ENCODE results near the gene CAMSAP1. TPM values are rescaled to one million over a fixed set of nuclear protein-coding genes. Genes with fewer than 3 reads are reported as not detected.

Gene CAMSAP1
- total RNA-seq, 2 experiments from 2014 or later, result 20.2 to 27.0 TPM

DNA sequence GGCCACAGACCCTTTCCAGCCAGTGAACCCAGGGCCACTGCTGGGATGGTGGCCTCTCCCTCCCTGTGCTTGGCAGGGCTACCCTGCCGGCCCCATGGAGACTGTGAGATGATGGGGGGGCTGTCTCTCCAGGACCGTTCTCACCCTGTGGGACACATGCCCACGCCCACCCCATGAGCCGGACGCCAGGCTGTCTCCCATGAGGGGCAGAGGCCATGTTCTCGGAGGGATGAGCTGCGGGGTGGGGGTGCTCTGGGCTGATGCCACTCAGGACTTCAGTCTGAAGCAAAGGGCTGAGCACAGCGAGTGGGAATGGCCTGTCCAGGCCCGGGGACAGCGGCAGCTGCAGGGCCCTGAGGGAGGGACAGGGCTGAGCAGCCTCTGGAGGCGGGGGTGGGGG, 116.5 kb downstream of the CAMSAP1 start:
- Mint-ChIP-seq H3K9me3 (no peaks in the 10 kb centered on the region), H3K4me3 (no peak overlapping the region), H3K36me3 (ENCODE audit: low read depth) (no peaks in the 10 kb centered on the region), H3K4me1 (ENCODE audit: low read depth) (no peaks in the 10 kb centered on the region), H3K27ac (no peak overlapping the region), H3K27me3 (no peaks in the 10 kb centered on the region)
- ATAC-seq (no peak), DNase-seq (no peak)
- TF ChIP-seq, protein P1, sequence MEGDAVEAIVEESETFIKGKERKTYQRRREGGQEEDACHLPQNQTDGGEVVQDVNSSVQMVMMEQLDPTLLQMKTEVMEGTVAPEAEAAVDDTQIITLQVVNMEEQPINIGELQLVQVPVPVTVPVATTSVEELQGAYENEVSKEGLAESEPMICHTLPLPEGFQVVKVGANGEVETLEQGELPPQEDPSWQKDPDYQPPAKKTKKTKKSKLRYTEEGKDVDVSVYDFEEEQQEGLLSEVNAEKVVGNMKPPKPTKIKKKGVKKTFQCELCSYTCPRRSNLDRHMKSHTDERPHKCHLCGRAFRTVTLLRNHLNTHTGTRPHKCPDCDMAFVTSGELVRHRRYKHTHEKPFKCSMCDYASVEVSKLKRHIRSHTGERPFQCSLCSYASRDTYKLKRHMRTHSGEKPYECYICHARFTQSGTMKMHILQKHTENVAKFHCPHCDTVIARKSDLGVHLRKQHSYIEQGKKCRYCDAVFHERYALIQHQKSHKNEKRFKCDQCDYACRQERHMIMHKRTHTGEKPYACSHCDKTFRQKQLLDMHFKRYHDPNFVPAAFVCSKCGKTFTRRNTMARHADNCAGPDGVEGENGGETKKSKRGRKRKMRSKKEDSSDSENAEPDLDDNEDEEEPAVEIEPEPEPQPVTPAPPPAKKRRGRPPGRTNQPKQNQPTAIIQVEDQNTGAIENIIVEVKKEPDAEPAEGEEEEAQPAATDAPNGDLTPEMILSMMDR (IDR thresholded peaks at IDR 0.05), result no peak
- ChIA-PET CTCF (no interaction called here), POLR2A (no interaction called here)
- intact Hi-C loops (cut with micrococcal nuclease), result no loop called here

DNA sequence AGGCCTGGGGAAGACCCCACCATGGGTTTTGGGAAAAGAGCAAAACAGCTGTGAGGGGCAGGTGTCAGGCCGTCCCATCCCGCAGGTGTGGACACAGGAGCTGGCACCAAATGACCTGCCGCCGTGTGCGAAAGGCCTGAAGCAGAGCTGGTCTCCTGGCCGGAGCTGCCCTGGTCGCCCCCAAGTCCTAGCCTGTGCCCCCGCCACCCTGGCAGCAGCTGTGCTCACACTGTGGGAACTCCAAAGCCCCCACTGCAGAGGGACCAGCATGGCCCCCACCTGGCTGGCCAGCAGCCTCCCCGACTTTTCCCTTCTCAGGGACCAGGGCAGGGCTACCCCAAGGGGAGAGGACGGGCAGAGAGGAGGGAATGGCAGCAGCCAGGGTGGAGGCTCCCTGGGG, 117.0 kb downstream of the CAMSAP1 start:
- H3K9me3 Mint-ChIP-seq, result no peaks in the 10 kb centered on the region
- intact Hi-C loops (cut with micrococcal nuclease), result no loop called here
- no peak overlapping the region for H3K27ac Mint-ChIP-seq
- ChIA-PET POLR2A (no interaction called here), CTCF (no interaction called here)
- no peaks in the 10 kb centered on the region for H3K36me3 Mint-ChIP-seq (ENCODE audit: low read depth)
- ATAC-seq, result no peak
- no peaks in the 10 kb centered on the region for H3K4me1 Mint-ChIP-seq (ENCODE audit: low read depth)
- H3K27me3 Mint-ChIP-seq, result no peaks in the 10 kb centered on the region
- DNase-seq, result no peak
- H3K4me3 Mint-ChIP-seq, result no peak overlapping the region
- TF ChIP-seq, protein P1 (IDR thresholded peaks at IDR 0.05), result no peak

DNA sequence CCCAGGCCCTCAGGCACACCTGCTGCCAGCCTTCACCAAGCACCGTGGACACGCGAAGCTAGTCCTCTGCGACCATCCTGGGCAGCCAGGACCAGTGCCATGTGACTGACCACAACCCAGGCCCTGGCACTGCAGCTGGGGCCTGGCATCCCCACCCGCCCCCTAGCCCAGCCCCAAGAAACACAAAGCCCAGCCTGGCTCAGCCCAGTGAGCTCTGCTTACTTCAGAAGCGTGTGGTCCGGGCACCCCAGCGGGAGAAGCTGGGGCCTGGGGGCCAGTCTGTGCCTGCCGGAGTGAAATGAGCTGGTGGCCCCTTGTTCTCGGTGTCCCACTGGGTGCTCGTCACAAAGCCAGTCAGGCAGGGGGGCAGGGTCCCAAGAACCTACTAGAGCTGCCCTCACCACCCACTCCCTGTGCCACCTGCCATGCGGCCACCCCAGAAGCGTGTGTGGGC, 117.5 kb downstream of the CAMSAP1 start:
- CTCF ChIA-PET, result no interaction called here
- TF ChIP-seq, protein P1 (IDR thresholded peaks at IDR 0.05), result no peak

DNA sequence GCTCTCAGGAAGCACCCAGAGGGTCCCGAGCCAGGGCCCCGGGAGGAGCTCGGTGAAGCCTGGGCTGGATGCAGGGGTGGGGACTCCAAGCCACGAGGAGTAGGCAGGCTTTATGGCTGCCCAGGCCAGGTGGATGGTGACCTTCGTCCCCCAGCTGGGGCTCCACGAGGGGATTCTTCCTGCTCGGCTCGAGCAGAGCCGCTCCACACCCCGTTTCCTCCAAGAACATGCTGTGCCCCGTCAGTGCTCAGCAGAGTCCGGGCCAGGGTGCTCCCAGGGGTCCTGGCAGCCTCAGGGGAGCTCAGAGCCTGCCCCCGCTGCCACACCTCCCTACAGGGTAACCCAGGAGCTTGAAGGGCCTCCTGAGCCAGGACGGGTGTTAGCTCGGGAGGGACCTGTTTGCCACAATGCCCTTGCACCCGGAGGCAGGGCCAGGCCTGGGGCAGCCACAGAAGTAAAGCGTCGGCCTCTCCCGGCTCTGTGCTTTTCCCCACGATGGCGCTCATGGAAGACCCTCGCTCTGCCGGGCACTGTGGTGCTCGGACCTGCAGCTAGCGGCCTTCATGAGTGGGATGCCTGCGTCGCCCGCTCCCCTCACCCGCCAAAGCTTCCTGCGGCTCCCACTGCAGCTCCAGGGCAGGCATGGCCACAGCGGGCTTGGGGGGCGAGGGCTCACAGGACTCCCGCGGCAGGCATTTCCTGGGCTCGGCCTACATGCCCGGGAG, 118.6 kb downstream of the CAMSAP1 start:
- H3K27me3 Mint-ChIP-seq, result no peaks in the 10 kb centered on the region
- H3K36me3 Mint-ChIP-seq (ENCODE audit: low read depth), result no peaks in the 10 kb centered on the region
- DNase-seq (no peak), ATAC-seq (no peak)
- no peak overlapping the region for H3K27ac Mint-ChIP-seq
- CTCF ChIA-PET, result interaction anchor here (0.8 kb wide), 1 partner anchor 8 kb away, joined by 4 read pairs; no protein-coding TSS in a partner anchor
- intact Hi-C loops (cut with micrococcal nuclease), result no loop called here
- H3K9me3 Mint-ChIP-seq, result no peaks in the 10 kb centered on the region
- POLR2A ChIA-PET, result no interaction called here
- H3K4me1 Mint-ChIP-seq (ENCODE audit: low read depth), result no peaks in the 10 kb centered on the region
- TF ChIP-seq, protein P1 (IDR thresholded peaks at IDR 0.05), result no peak
- H3K4me3 Mint-ChIP-seq, result no peak overlapping the region

More for the DNA sequence above, 117.5 kb downstream of the CAMSAP1 start:
- no peak for DNase-seq
- no peaks in the 10 kb centered on the region for H3K36me3 Mint-ChIP-seq (ENCODE audit: low read depth)
- H3K9me3 Mint-ChIP-seq, result no peaks in the 10 kb centered on the region
- intact Hi-C loops (cut with micrococcal nuclease), result no loop called here
- H3K4me3 Mint-ChIP-seq, result no peak overlapping the region
- H3K27me3 Mint-ChIP-seq, result no peaks in the 10 kb centered on the region
- no peak for ATAC-seq
- POLR2A ChIA-PET, result no interaction called here
- H3K27ac Mint-ChIP-seq, result no peak overlapping the region
- no peaks in the 10 kb centered on the region for H3K4me1 Mint-ChIP-seq (ENCODE audit: low read depth)

DNA sequence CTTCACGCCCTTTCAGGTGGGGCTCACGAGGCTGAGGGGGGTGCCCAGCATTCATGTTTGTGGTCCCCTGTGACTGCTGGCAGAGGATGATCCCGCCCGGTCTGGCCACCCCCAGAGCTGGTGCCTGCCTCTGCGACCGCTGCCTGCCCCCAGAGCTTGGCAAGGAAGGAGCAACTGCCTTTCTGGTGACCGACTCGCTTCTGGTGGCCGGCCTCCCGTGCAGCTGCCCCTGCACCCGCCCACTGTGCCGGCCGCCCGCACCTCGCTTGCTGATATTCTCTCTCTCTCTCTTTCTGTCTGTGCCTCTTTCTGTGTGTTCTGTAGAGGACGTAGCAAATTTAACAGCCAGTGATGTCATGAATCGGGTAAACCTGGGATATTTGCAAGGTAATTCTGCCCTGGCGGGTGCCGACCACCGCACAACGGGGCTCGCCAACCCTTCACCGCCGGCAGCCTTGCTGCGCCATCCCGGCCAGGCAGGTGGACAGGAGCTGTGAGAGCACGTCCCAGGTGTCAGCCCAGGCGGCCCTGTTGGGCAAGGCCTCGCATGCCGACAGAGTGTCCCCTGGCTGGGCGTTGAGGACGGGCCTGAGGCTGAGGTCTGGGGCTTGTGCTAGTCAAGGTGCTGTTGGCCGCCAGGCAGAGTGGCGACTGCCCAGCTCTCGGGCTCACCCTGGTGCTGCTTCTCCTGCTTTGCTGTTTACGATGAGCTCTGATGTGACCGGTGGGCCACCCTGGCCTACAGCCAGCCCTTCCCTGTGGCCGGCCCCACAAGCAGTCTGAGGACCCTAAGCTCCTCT, 119.4 kb downstream of the CAMSAP1 start:
- CTCF ChIA-PET, result interaction anchor here (0.8 kb wide), 1 partner anchor 9 kb away, joined by 4 read pairs; no protein-coding TSS in a partner anchor
- H3K4me3 Mint-ChIP-seq, result no peak overlapping the region
- no peaks in the 10 kb centered on the region for H3K4me1 Mint-ChIP-seq (ENCODE audit: low read depth)
- no peak overlapping the region for H3K27ac Mint-ChIP-seq
- POLR2A ChIA-PET, result no interaction called here
- no peaks in the 10 kb centered on the region for H3K9me3 Mint-ChIP-seq
- TF ChIP-seq, protein P1 (IDR thresholded peaks at IDR 0.05), result no peak
- H3K27me3 Mint-ChIP-seq, result no peaks in the 10 kb centered on the region
- H3K36me3 Mint-ChIP-seq (ENCODE audit: low read depth), result no peaks in the 10 kb centered on the region
- intact Hi-C loops (cut with micrococcal nuclease), result no loop called here
- DNase-seq, result no peak
- ATAC-seq, result no peak

Data from activated CD8-positive, alpha-beta T cell treated with anti-CD3 and anti-CD28 coated beads for 36 hours (primary cell).